H9 (cell line): ENCODE data around the gene NADSYN1. TPM values are rescaled to one million over a fixed set of nuclear protein-coding genes. Genes with fewer than 3 reads are reported as not detected.

Source experiments
- DNase-seq: peaks from one replicate; pipeline ENCODE4 v3.0.0-alpha.2; 2017
- H2AFZ ChIP-seq: one replicate; pipeline ENCODE4 v1.6.1; 2013; ENCODE audit warnings: mild to moderate bottlenecking, low read length, control low read depth, moderate library complexity
- H2AK5ac ChIP-seq: 2 replicates; pipeline ENCODE4 v1.6.1; 2013; ENCODE audit warnings: low read length, control low read depth, mixed read lengths; ENCODE audit not compliant: insufficient read length
- H2BK120ac ChIP-seq: one replicate; pipeline ENCODE4 v1.6.1; 2013; ENCODE audit warnings: low read depth, mild to moderate bottlenecking, low read length, control low read depth, inconsistent platforms; ENCODE audit not compliant: poor library complexity, severe bottlenecking
- H2BK12ac ChIP-seq: 2 replicates; pipeline ENCODE4 v1.6.1; 2013; ENCODE audit warnings: low read length, control low read depth, mixed read lengths, low read depth; ENCODE audit not compliant: insufficient read length
- H2BK15ac ChIP-seq: 2 replicates; pipeline ENCODE4 v1.6.1; 2013; ENCODE audit warnings: low read depth, low read length, control low read depth
- H2BK20ac ChIP-seq: one replicate; pipeline ENCODE4 v1.6.1; 2013; ENCODE audit warnings: low read depth, mild to moderate bottlenecking, low read length, control low read depth, inconsistent platforms; ENCODE audit not compliant: poor library complexity, severe bottlenecking
- H2BK5ac ChIP-seq: 2 replicates; pipeline ENCODE4 v1.6.1; 2013; ENCODE audit warnings: low read length, control low read depth, mixed read lengths; ENCODE audit not compliant: insufficient read length
- H3K14ac ChIP-seq: 2 replicates; pipeline ENCODE4 v1.6.1; 2013; ENCODE audit warnings: low read length, control low read depth; ENCODE audit not compliant: insufficient read depth
- H3K18ac ChIP-seq: 2 replicates; pipeline ENCODE4 v1.6.1; 2013; ENCODE audit warnings: low read depth, mild to moderate bottlenecking, mixed read lengths, low read length, control low read depth; ENCODE audit not compliant: insufficient read length
- H3K23ac ChIP-seq: 2 replicates; pipeline ENCODE4 v1.6.1; 2013; ENCODE audit warnings: low read length, control low read depth, mixed read lengths, low read depth; ENCODE audit not compliant: insufficient read length
- H3K23me2 ChIP-seq: 2 replicates; pipeline ENCODE4 v1.6.1; 2013; ENCODE audit warnings: low read depth, mild to moderate bottlenecking, mixed read lengths, low read length, control low read depth; ENCODE audit not compliant: insufficient read length, poor library complexity, severe bottlenecking
- H3K27ac ChIP-seq: 2 replicates; pipeline ENCODE4 v1.5.1; 2013; ENCODE audit warnings: low read length, control low read depth, mixed read lengths, low read depth; ENCODE audit not compliant: insufficient read length
- H3K27me3 ChIP-seq: 2 replicates; pipeline ENCODE4 v1.6.1; 2013; ENCODE audit warnings: low read length, control low read depth, inconsistent platforms; ENCODE audit not compliant: insufficient read depth
- H3K4ac ChIP-seq: 2 replicates; pipeline ENCODE4 v1.6.1; 2013; ENCODE audit warnings: low read depth, mild to moderate bottlenecking, control low read depth, inconsistent platforms, low read length, moderate library complexity
- H3K4me1 ChIP-seq: 2 replicates; pipeline ENCODE4 v1.6.1; 2013; ENCODE audit warnings: low read length, control low read depth, inconsistent platforms; ENCODE audit not compliant: insufficient read depth
- H3K4me2 ChIP-seq: 2 replicates; pipeline ENCODE4 v1.6.1; 2013; ENCODE audit warnings: low read length, control low read depth, mixed read lengths; ENCODE audit not compliant: insufficient read length, insufficient read depth
- H3K56ac ChIP-seq: 2 replicates; pipeline ENCODE4 v1.6.1; 2013; ENCODE audit warnings: low read depth, mild to moderate bottlenecking, mixed read lengths, low read length, control low read depth; ENCODE audit not compliant: insufficient read length
- H3K79me1 ChIP-seq: 2 replicates; pipeline ENCODE4 v1.6.1; 2013; ENCODE audit warnings: low read depth, mild to moderate bottlenecking, moderate library complexity, low read length, control low read depth, inconsistent platforms; ENCODE audit not compliant: insufficient read depth, poor library complexity, severe bottlenecking
- H3K79me2 ChIP-seq: 2 replicates; pipeline ENCODE4 v1.6.1; 2013; ENCODE audit warnings: low read length, control low read depth, inconsistent platforms; ENCODE audit not compliant: insufficient read depth
- H3K9ac ChIP-seq: 2 replicates; pipeline ENCODE4 v1.6.1; 2013; ENCODE audit warnings: low read length, control low read depth, mixed read lengths; ENCODE audit not compliant: insufficient read length; ENCODE audit errors: extremely low read depth
- H3K9me3 ChIP-seq: one replicate; pipeline ENCODE4 v1.6.1; 2013; ENCODE audit warnings: low read depth, low read length, inconsistent platforms; ENCODE audit not compliant: control insufficient read depth
- H3T11ph ChIP-seq: one replicate; pipeline ENCODE4 v1.6.1; 2013; ENCODE audit warnings: mild to moderate bottlenecking, low read length, control low read depth, inconsistent platforms
- H4K20me1 ChIP-seq: one replicate; pipeline ENCODE4 v1.6.1; 2013; ENCODE audit not compliant: control insufficient read depth, insufficient read length, insufficient read depth
- H4K5ac ChIP-seq: 2 replicates; pipeline ENCODE4 v1.6.1; 2013; ENCODE audit warnings: low read depth, mild to moderate bottlenecking, mixed read lengths, low read length, control low read depth; ENCODE audit not compliant: insufficient read length
- H4K8ac ChIP-seq: replicated peaks from 2 replicates; pipeline ENCODE4 v1.6.1; 2013; ENCODE audit warnings: low read length, control low read depth, mixed read lengths, low read depth; ENCODE audit not compliant: insufficient read length
- H4K91ac ChIP-seq: 2 replicates; pipeline ENCODE4 v1.6.1; 2013; ENCODE audit warnings: low read depth, mild to moderate bottlenecking, moderate library complexity, mixed read lengths, low read length, control low read depth; ENCODE audit not compliant: insufficient read length
- H3K27ac Mint-ChIP-seq, 3 experiments: 2 replicates in 2 of 3; 3 replicates in 1 of 3; pipeline ENCODE4 v1.8.0; 2020 to 2021; ENCODE audit warnings: mixed read lengths in 3 of 3, mild to moderate bottlenecking in 1 of 3, moderate library complexity in 1 of 3
- H3K27me3 Mint-ChIP-seq: 2 replicates; pipeline ENCODE4 v1.8.0; 2021; ENCODE audit warnings: low read depth, mild to moderate bottlenecking, moderate library complexity, mixed read lengths
- H3K36me3 Mint-ChIP-seq, 3 experiments: 2 replicates in 2 of 3; 3 replicates in 1 of 3; pipeline ENCODE4 v1.8.0; 2020 to 2021; ENCODE audit warnings: low read depth in 3 of 3, mixed read lengths in 3 of 3; ENCODE audit not compliant: insufficient read depth in 1 of 3
- H3K4me1 Mint-ChIP-seq, 2 experiments: 2 replicates each; pipeline ENCODE4 v1.8.0; 2020; ENCODE audit warnings: mixed read lengths in 2 of 2
- H3K4me3 Mint-ChIP-seq, 2 experiments: 2 replicates in 1 of 2; 3 replicates in 1 of 2; pipeline ENCODE4 v1.8.0; 2020 to 2021; ENCODE audit warnings: mild to moderate bottlenecking in 2 of 2, mixed read lengths in 2 of 2, moderate library complexity in 1 of 2
- H3K9me3 Mint-ChIP-seq, 2 experiments: 2 replicates in 1 of 2; 3 replicates in 1 of 2; pipeline ENCODE4 v1.8.0; 2020; ENCODE audit warnings: mild to moderate bottlenecking in 2 of 2, mixed read lengths in 2 of 2, moderate library complexity in 1 of 2
- WGBS: extraction: QIAGEN DNeasy Blood & Tissue Kit; methylation state at CpG from one replicate; pipeline ENCODE4 v1.1.7; 2013; ENCODE audit warnings: missing lambda C conversion rate, low lambda C conversion rate, mixed read lengths; ENCODE audit not compliant: insufficient read length; ENCODE audit errors: extremely low coverage; 5-methylcytosine and 5-hydroxymethylcytosine counted together
- total RNA-seq: library from RNA; stranded (reverse); gene quantifications from 2 replicates; pipeline ENCODE4 v1.2.1, GENCODE V29; 2021
- TF ChIP-seq, protein P1 (sequence below): fragments of 200-600 bp; sonication (generic); conservative IDR thresholded peaks from 3 replicates; pipeline ENCODE4 v1.8.0; 2021; ENCODE audit warnings: antibody characterized with exemption, mild to moderate bottlenecking

Gene NADSYN1
- total RNA-seq, 1 experiment from 2014 or later: 44.2 TPM

DNA sequence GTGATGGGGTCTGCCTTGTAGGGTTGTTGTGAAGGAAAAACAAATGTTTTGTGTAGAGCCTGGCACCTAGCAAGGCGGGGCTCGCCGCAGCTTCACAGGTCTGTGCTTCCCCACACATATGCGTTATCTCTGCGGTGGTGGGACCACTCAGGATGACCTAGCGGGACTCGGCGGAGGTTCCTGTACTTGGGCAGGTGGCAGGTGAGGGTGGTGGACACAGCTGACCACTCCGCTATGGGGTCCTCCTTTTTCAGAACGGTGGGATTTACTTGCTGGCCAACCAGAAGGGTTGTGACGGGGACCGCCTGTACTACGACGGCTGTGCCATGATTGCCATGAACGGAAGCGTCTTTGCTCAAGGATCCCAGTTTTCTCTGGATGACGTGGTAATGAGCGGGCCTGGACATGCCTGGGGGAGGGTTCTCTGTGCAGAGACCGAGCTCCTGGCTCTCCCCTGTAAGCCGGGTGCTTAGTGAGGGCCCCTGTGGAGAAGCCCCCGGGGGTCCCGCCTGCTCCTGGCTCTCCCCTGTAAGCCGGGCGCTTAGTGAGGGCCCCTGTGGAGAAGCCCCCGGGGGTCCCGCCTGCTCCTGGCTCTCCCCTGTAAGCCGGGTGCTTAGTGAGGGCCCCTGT lies 21.3 kb downstream of the NADSYN1 start:
- Histone ChIP-seq H4K20me1 (no peaks in the 10 kb centered on the region), H4K8ac (no peak overlapping the region), H3K18ac (no peak overlapping the region), H3K27ac (no peak overlapping the region), H4K91ac (no peak overlapping the region), H3K4me2 (no peak overlapping the region), H2BK15ac (no peak overlapping the region), H3K27me3 (no peaks in the 10 kb centered on the region), H3K4ac (no peak overlapping the region), H3K4me1 (no peaks in the 10 kb centered on the region), H3K56ac (no peak overlapping the region), H3K9me3 (peaks cover 3% of the 10 kb centered on the region), H4K5ac (no peak overlapping the region), H2BK12ac (no peak overlapping the region), H3K23ac (no peak overlapping the region), H3K79me1 (no peaks in the 10 kb centered on the region), H2AFZ (no peak overlapping the region), H3K9ac (no peak overlapping the region), H2BK20ac (no peak overlapping the region), H3K79me2 (no peaks in the 10 kb centered on the region), H2AK5ac (no peak overlapping the region), H2BK5ac (no peak overlapping the region), H3T11ph (no peak overlapping the region), H3K23me2 (no peaks in the 10 kb centered on the region), H2BK120ac (no peak overlapping the region), H3K14ac (no peak overlapping the region)
- Mint-ChIP-seq H3K27me3 (no peaks in the 10 kb centered on the region; the same call in 1 of the 2 replicates), H3K4me1 (peaks cover 9 to 14% of the 10 kb centered on the region in 2 experiments), H3K4me3 (no peak overlapping the region), H3K36me3 (peaks cover 14 to 61% (median 34%) of the 10 kb centered on the region in 3 experiments; a peak in 6 of 7 replicates), H3K27ac (peak overlapping the region in 1 of 3 experiments; percentile 75; a peak in 1 of 7 replicates), H3K9me3 (peaks cover 1 to 4% of the 10 kb centered on the region in 2 experiments)
- no peak for DNase-seq
- TF ChIP-seq, protein P1, sequence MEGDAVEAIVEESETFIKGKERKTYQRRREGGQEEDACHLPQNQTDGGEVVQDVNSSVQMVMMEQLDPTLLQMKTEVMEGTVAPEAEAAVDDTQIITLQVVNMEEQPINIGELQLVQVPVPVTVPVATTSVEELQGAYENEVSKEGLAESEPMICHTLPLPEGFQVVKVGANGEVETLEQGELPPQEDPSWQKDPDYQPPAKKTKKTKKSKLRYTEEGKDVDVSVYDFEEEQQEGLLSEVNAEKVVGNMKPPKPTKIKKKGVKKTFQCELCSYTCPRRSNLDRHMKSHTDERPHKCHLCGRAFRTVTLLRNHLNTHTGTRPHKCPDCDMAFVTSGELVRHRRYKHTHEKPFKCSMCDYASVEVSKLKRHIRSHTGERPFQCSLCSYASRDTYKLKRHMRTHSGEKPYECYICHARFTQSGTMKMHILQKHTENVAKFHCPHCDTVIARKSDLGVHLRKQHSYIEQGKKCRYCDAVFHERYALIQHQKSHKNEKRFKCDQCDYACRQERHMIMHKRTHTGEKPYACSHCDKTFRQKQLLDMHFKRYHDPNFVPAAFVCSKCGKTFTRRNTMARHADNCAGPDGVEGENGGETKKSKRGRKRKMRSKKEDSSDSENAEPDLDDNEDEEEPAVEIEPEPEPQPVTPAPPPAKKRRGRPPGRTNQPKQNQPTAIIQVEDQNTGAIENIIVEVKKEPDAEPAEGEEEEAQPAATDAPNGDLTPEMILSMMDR: no peak
- no CpG with 5 or more reads among the region's 27 CpGs for WGBS
